ENCODE data around the gene CDKN2AIPNL.

The CDKN2AIPNL gene

DNA sequence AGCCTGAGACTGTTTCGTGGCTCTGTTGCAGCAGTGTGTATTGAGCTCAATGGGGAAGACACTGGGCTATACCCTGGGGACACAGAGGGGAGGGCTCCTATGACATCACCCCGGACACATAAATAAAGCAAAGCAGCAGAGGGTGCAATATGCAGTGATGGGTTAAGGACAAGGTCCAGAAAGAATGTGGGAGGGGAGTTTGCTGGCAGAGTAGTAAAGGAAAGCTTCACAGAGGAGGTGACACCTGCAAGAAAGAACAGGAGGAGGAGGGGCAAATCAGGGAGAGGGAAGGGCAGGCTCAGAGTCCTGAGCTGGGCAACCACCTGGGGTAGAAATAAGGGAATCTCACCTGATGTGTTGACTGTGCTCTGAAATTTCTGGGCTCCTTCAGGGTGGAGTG is 35.3 kb upstream of the CDKN2AIPNL start:
- TF ChIP-seq ZNF274 (IDR thresholded peaks at IDR 0.05; ENCODE audit: low read depth, low read length): no peak

DNA sequence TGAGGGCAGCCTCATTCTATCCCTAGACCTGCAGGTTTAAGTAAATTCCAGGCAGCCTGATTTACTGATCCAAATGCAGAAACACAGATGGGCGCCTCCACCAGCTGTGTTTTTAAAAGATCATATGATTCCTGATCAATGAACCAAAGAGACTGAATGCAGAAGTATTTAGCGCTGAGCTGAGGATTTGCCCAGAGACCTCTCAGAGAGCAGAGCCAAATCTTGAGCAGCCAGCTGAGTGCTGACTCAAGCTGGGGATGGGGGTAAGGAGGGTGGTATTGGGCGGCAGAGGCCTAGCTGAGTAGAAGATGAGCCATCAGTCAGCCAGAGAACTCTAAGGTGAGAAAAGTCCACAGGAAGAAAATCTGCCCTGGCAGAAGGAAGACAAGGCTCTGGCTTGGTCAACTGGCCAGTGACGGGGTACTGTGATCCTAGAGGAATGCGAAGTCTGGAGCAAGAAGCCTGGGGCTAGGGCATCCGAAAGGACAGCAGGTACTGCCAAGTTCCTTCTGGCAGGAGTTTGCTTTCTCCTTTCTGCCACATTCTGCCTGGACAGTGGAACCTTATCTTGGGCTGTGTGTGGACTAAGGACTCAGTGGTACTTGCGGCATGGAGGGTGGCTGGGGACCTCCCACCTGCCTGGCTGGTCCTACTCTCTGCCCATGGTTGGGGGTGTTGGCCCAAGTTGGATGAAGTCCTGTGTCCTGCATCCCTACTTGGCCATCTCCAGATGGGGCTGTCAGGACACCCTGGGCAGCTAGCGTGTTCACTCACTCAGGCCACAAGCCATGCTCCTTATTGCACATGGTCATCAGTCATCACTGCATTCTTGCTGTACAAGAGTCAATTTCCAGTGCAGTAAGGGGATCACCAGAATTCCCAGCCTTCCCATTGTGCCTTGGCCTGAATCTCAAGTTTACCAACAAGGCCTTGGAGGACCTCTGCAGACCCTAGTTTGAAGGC is 34.5 kb upstream of the CDKN2AIPNL start:
- no peak overlapping the region for H3K4me3 ChIP-seq (ENCODE audit: low read length)
- TF ChIP-seq ZNF274 (IDR thresholded peaks at IDR 0.05; ENCODE audit: low read depth, low read length): no peak

More for the DNA sequence above, 35.3 kb upstream of the CDKN2AIPNL start:
- H3K4me3 ChIP-seq (ENCODE audit: low read length): no peak overlapping the region

GRCh38 chr5:134444941-134445471 is 33.3 kb upstream of the CDKN2AIPNL start:
- no peak overlapping the region for H3K4me3 ChIP-seq (ENCODE audit: low read length)
- no peak for TF ChIP-seq ZNF274 (IDR thresholded peaks at IDR 0.05; ENCODE audit: low read depth, low read length)

GRCh38 chr5:134440201-134440755 is 28.6 kb upstream of the CDKN2AIPNL start:
- TF ChIP-seq ZNF274 (IDR thresholded peaks at IDR 0.05; ENCODE audit: low read depth, low read length): no peak
- H3K4me3 ChIP-seq (ENCODE audit: low read length): no peak overlapping the region

- H3K4me3 ChIP-seq (ENCODE audit: low read length): no peak overlapping the region
- TF ChIP-seq ZNF274 (IDR thresholded peaks at IDR 0.05; ENCODE audit: low read depth, low read length): no peak
These were observed 27.6 kb upstream of the CDKN2AIPNL start for GRCh38 chr5:134439210-134439654.

DNA sequence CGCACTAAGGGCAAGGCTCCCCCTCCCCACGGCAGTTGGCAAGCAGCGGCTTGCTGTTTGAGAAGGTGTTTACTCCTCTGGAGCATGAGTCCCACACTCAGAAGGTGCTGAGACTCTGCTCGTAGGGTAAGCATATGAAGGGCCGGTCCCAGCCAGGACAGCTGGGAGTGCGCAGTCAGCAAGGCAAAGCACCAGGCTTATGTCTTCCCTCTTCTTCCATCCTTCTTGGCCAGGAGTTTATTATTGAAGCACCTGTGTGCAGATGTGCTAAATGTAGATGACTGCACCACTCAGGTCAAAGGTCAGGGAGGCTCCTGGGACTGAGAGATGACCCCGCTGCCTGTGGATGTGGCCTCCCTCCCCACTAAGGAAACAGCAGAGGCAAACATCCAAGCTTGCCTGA is 27.0 kb upstream of the CDKN2AIPNL start:
- no peak overlapping the region for H3K4me3 ChIP-seq (ENCODE audit: low read length)
- TF ChIP-seq ZNF274 (IDR thresholded peaks at IDR 0.05; ENCODE audit: low read depth, low read length): no peak

- TF ChIP-seq ZNF274 (IDR thresholded peaks at IDR 0.05; ENCODE audit: low read depth, low read length): no peak
- H3K4me3 ChIP-seq (ENCODE audit: low read length): no peak overlapping the region
These were observed 26.3 kb upstream of the CDKN2AIPNL start for GRCh38 chr5:134437847-134438581.

DNA sequence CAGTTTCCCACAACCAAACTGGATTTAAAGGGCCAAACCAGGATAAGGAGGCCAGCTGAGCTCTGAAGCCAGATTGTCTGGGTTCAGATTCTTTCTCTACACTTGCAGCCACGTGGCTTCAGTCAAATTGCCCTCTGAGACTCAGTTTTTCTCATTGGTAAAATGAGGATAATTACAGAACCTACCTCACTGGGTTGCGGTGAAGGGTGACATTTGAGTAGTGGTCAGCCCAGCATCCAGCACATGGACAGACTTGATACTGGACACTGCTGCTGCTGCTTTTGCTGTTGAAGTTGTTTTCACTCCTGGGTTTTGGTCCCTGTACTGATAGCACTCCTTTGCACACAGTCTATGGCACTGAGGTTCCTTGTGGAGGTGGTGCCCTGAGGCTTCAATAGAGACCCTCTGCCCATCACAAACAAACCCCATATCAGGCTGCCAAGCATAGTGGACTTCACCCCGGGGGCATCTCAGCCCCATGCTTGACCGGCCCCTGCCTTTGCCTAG is 25.7 kb upstream of the CDKN2AIPNL start:
- no peak overlapping the region for H3K4me3 ChIP-seq (ENCODE audit: low read length)
- no peak for TF ChIP-seq ZNF274 (IDR thresholded peaks at IDR 0.05; ENCODE audit: low read depth, low read length)

GRCh38 chr5:134436523-134437339 is 25.1 kb upstream of the CDKN2AIPNL start:
- no peak overlapping the region for H3K4me3 ChIP-seq (ENCODE audit: low read length)
- no peak for TF ChIP-seq ZNF274 (IDR thresholded peaks at IDR 0.05; ENCODE audit: low read depth, low read length)

- no peak overlapping the region for H3K4me3 ChIP-seq (ENCODE audit: low read length)
- TF ChIP-seq ZNF274 (IDR thresholded peaks at IDR 0.05; ENCODE audit: low read depth, low read length): no peak
These were observed 23.9 kb upstream of the CDKN2AIPNL start for GRCh38 chr5:134435560-134435959.

- H3K4me3 ChIP-seq (ENCODE audit: low read length): no peak overlapping the region
- TF ChIP-seq ZNF274 (IDR thresholded peaks at IDR 0.05; ENCODE audit: low read depth, low read length): no peak
These were observed 21.1 kb upstream of the CDKN2AIPNL start for GRCh38 chr5:134432677-134433359.

DNA sequence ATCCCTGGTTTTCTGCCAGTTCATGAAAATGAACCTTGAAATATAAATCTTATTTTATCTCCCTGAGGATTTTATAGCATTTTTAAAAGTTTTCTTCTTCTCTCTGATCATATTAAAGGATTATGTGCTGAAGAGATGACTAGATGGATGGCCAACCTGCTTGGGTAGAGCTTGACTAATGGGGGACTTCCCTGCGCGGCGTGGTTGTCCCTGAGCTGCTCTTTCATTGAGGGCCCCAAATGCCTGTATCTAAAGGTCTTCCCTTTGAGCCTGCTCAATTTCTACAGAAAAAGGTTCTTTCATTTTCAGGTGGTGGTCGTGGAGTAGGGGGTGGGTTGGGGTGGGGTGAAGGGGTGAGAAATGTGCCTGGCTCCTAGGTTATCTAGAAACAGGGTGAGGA is 20.5 kb upstream of the CDKN2AIPNL start:
- TF ChIP-seq ZNF274 (IDR thresholded peaks at IDR 0.05; ENCODE audit: low read depth, low read length): no peak
- no peak overlapping the region for H3K4me3 ChIP-seq (ENCODE audit: low read length)
